ENCODE data around the gene THRA.

DNA sequence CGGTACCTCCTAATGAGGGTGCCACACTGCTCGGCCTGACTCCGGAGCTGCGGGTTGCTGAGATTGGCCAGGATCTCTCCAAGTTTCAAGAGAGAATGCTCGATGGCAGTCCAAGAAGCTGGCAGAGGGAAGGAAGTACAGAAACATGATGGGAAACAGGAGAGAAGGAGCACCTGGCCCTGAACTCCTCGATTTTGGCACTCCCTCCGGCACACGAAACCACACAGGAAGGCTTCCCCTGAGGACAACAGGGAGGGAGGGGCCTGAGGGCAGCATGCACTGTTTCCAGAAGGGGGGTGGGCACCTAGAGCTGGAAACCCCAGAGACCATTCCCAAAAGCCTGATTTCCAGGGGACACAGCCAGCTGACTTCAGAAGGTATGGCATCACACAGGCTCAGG lies 29.4 kb upstream of the THRA start:
- no peak for TF ChIP-seq POLR2A (IDR thresholded peaks at IDR 0.05)
- TF ChIP-seq, protein P1, sequence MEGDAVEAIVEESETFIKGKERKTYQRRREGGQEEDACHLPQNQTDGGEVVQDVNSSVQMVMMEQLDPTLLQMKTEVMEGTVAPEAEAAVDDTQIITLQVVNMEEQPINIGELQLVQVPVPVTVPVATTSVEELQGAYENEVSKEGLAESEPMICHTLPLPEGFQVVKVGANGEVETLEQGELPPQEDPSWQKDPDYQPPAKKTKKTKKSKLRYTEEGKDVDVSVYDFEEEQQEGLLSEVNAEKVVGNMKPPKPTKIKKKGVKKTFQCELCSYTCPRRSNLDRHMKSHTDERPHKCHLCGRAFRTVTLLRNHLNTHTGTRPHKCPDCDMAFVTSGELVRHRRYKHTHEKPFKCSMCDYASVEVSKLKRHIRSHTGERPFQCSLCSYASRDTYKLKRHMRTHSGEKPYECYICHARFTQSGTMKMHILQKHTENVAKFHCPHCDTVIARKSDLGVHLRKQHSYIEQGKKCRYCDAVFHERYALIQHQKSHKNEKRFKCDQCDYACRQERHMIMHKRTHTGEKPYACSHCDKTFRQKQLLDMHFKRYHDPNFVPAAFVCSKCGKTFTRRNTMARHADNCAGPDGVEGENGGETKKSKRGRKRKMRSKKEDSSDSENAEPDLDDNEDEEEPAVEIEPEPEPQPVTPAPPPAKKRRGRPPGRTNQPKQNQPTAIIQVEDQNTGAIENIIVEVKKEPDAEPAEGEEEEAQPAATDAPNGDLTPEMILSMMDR (IDR thresholded peaks at IDR 0.05) = no peak
